ENCODE data around the gene ERAP2. TPM values are rescaled to one million over a fixed set of nuclear protein-coding genes. Genes with fewer than 3 reads are reported as not detected.

The ERAP2 gene
- total and polyA plus RNA-seq, 2 experiments from 2014 or later: 1.1 to 1.8 TPM

GRCh38 chr5:96854067-96854466 is 22.2 kb upstream of the ERAP2 start:
- Histone ChIP-seq H3K4me1 (ENCODE audit: insufficient read depth) (peaks cover 7% of the 10 kb centered on the region; the same call in 1 of the 2 replicates), H3K36me3 (ENCODE audit: low read depth) (no peaks in the 10 kb centered on the region), H3K9me2 (ENCODE audit: insufficient read depth) (no peaks in the 10 kb centered on the region), H3F3A (ENCODE audit: insufficient read depth) (0 out of 2 replicates have a peak, but pooled peaks cover 6% of the 10 kb centered on the region), H2AFZ (no peak overlapping the region), H3K79me2 (ENCODE audit: insufficient read depth) (no peaks in the 10 kb centered on the region), H3K9ac (no peak overlapping the region), H4K20me1 (ENCODE audit: insufficient read depth) (no peaks in the 10 kb centered on the region), H3K27ac (no peak overlapping the region), H3K9me3 (ENCODE audit: low read depth) (peaks cover 4% of the 10 kb centered on the region), H3K4me3 (no peak overlapping the region), H3K27me3 (replicated peaks; ENCODE audit: insufficient read depth) (0 out of 2 replicates have a peak, but pooled peaks cover 15% of the 10 kb centered on the region), H3K4me2 (ENCODE audit: unreplicated experiment) (no peak overlapping the region)
- no peak for TF ChIP-seq EZH2 (IDR thresholded peaks at IDR 0.05; ENCODE audit: insufficient read depth, poor library complexity, severe bottlenecking)
- no peak for TF ChIP-seq EZH2phosphoT487 (IDR thresholded peaks at IDR 0.05; ENCODE audit: insufficient read depth, low read depth)
- WGBS, 2 experiments (ENCODE audit: low coverage in 1 of 2, low lambda C conversion rate in 2 of 2, missing lambda C conversion rate in 2 of 2): 87 to 97% methylated on average over 1 of the region's 1 CpG
- no peak for DNase-seq
- in situ Hi-C loops (cut with MboI): no loop called here

DNA sequence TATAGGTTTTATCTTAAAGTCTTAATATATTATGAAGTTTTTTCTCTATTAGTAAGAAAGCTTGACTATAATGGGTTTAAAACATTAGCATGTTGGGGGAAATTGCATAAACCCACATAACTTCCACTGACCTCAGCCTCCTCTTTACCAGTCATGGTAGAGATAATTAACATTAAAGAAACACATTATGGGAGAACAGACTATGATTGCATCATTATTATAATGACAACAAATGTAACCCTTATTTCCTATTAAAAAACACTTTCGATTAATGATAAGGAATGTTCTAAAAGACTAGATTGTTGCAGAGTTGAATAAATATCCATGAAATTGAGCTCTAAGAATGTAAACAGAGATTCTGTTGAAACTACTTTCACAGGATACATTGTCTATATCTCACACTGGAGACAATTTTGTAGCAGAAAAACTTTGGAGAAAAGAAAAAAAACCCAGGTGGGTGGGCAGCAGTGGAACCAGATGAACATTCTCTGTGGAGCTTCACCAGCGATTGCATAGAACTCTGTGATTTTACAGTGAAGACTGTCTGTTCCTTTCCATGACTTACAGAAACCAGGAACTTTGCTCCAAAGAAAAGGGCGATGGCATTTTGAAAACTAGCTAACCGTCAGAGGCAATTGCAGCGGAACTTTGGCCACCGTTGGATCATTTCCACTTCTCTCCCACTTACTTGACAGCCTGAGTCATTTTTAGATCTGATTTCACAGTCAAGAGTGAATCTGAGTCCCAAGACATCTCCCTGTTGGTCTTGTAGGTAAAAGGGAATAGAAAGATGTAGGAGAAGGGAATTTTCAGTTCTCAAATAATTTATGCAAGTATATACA is 21.0 kb upstream of the ERAP2 start:
- Histone ChIP-seq H3K9ac (no peak overlapping the region), H3K4me1 (ENCODE audit: insufficient read depth) (peaks cover 7% of the 10 kb centered on the region; the same call in 1 of the 2 replicates), H2AFZ (no peak overlapping the region), H3K36me3 (ENCODE audit: low read depth) (no peaks in the 10 kb centered on the region), H3K9me3 (ENCODE audit: low read depth) (no peaks in the 10 kb centered on the region), H3K27me3 (replicated peaks; ENCODE audit: insufficient read depth) (0 out of 2 replicates have a peak, but pooled peaks cover 7% of the 10 kb centered on the region), H3K9me2 (ENCODE audit: insufficient read depth) (no peaks in the 10 kb centered on the region), H3F3A (ENCODE audit: insufficient read depth) (0 out of 2 replicates have a peak, but pooled peaks cover 6% of the 10 kb centered on the region), H3K4me3 (no peak overlapping the region), H3K27ac (no peak overlapping the region), H3K79me2 (ENCODE audit: insufficient read depth) (no peaks in the 10 kb centered on the region), H4K20me1 (ENCODE audit: insufficient read depth) (no peaks in the 10 kb centered on the region), H3K4me2 (ENCODE audit: unreplicated experiment) (no peak overlapping the region)
- DNase-seq: peak; percentile 7
- no peak for TF ChIP-seq EZH2phosphoT487 (IDR thresholded peaks at IDR 0.05; ENCODE audit: insufficient read depth, low read depth)
- no peak for TF ChIP-seq EZH2 (IDR thresholded peaks at IDR 0.05; ENCODE audit: insufficient read depth, poor library complexity, severe bottlenecking)
- WGBS, 2 experiments (ENCODE audit: low coverage in 1 of 2, low lambda C conversion rate in 2 of 2, missing lambda C conversion rate in 2 of 2): 86 to 88% methylated on average over 6 of the region's 6 CpGs
- in situ Hi-C loops (cut with MboI): no loop called here

DNA sequence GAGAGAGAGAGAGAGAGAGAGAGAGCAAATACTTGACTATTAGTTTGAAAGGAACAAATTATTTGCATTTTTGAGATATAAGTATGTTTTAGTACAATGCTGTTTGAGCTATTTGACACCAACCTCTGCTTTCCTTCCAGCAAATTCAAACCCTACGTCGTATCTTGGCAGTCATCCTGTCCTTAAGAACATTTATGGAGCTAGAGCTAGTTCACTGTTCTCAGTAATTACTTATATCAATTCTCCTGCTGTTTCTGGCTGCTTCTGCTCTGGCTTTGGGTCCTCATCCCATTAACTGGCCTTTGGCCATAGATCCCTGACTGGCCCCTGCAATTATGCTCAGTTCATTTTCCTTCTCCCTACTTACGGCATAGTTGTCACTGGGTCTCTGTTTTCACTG is 19.9 kb upstream of the ERAP2 start:
- H3K9ac ChIP-seq: no peak overlapping the region
- H3K36me3 ChIP-seq (ENCODE audit: low read depth): no peaks in the 10 kb centered on the region
- no peaks in the 10 kb centered on the region for H3K79me2 ChIP-seq (ENCODE audit: insufficient read depth)
- no peaks in the 10 kb centered on the region for H3K9me3 ChIP-seq (ENCODE audit: low read depth)
- H3K4me1 ChIP-seq (ENCODE audit: insufficient read depth): peaks cover 7% of the 10 kb centered on the region; the same call in 1 of the 2 replicates
- H3K9me2 ChIP-seq (ENCODE audit: insufficient read depth): no peaks in the 10 kb centered on the region
- H3K4me2 ChIP-seq (ENCODE audit: unreplicated experiment): no peak overlapping the region
- 87 to 90% methylated on average over 3 of the region's 3 CpGs for WGBS, 2 experiments (ENCODE audit: low coverage in 1 of 2, low lambda C conversion rate in 2 of 2, missing lambda C conversion rate in 2 of 2)
- no peaks in the 10 kb centered on the region for H4K20me1 ChIP-seq (ENCODE audit: insufficient read depth)
- DNase-seq: no peak
- in situ Hi-C loops (cut with MboI): no loop called here
- H3F3A ChIP-seq (ENCODE audit: insufficient read depth): 0 out of 2 replicates have a peak, but pooled peaks cover 6% of the 10 kb centered on the region
- no peak overlapping the region for H2AFZ ChIP-seq
- H3K4me3 ChIP-seq: no peak overlapping the region
- TF ChIP-seq EZH2phosphoT487 (IDR thresholded peaks at IDR 0.05; ENCODE audit: insufficient read depth, low read depth) (no peak), EZH2 (IDR thresholded peaks at IDR 0.05; ENCODE audit: insufficient read depth, poor library complexity, severe bottlenecking) (no peak)
- H3K27me3 ChIP-seq (replicated peaks; ENCODE audit: insufficient read depth): 0 out of 2 replicates have a peak, but pooled peaks cover 5% of the 10 kb centered on the region
- no peak overlapping the region for H3K27ac ChIP-seq

GRCh38 chr5:96857454-96857853 is 18.8 kb upstream of the ERAP2 start:
- H3K79me2 ChIP-seq (ENCODE audit: insufficient read depth): no peaks in the 10 kb centered on the region
- H3K4me3 ChIP-seq: no peak overlapping the region
- H2AFZ ChIP-seq: no peak overlapping the region
- H4K20me1 ChIP-seq (ENCODE audit: insufficient read depth): no peaks in the 10 kb centered on the region
- H3K27ac ChIP-seq: no peak overlapping the region
- no peak overlapping the region for H3K9ac ChIP-seq
- in situ Hi-C loops (cut with MboI): no loop called here
- WGBS, 2 experiments (ENCODE audit: low coverage in 1 of 2, low lambda C conversion rate in 2 of 2, missing lambda C conversion rate in 2 of 2): 98 to 100% methylated on average over 1 of the region's 1 CpG
- no peaks in the 10 kb centered on the region for H3K9me2 ChIP-seq (ENCODE audit: insufficient read depth)
- H3K27me3 ChIP-seq (replicated peaks; ENCODE audit: insufficient read depth): 0 out of 2 replicates have a peak, but pooled peaks cover 5% of the 10 kb centered on the region
- peaks cover 6% of the 10 kb centered on the region; the same call in 1 of the 2 replicates for H3K4me1 ChIP-seq (ENCODE audit: insufficient read depth)
- H3F3A ChIP-seq (ENCODE audit: insufficient read depth): 0 out of 2 replicates have a peak, but pooled peaks cover 3% of the 10 kb centered on the region
- no peaks in the 10 kb centered on the region for H3K36me3 ChIP-seq (ENCODE audit: low read depth)
- H3K4me2 ChIP-seq (ENCODE audit: unreplicated experiment): no peak overlapping the region
- no peaks in the 10 kb centered on the region for H3K9me3 ChIP-seq (ENCODE audit: low read depth)
- DNase-seq: no peak
- TF ChIP-seq EZH2 (IDR thresholded peaks at IDR 0.05; ENCODE audit: insufficient read depth, poor library complexity, severe bottlenecking) (no peak), EZH2phosphoT487 (IDR thresholded peaks at IDR 0.05; ENCODE audit: insufficient read depth, low read depth) (no peak)

Data from GM23248 (cell line).